SK-MEL-5 (cell line): ENCODE measurements around the gene ZMPSTE24. TPM values are rescaled to one million over a fixed set of nuclear protein-coding genes. Genes with fewer than 3 reads are reported as not detected.
A peak's percentile ranks its signal among the peaks of the same experiment; 100 is the strongest.
"Not testable (repeated sequence)": the region's sequence is repeated elsewhere in the genome, so short reads cannot be mapped to it uniquely, and the experiment has no call there.

Source experiments
- DNase-seq: peaks from one replicate; pipeline ENCODE4 v3.0.0-alpha.2; 2016; ENCODE audit warnings: low read depth, low spot score
- in situ Hi-C: cut with HindIII; loops from 2 replicates; pipeline ENCODE4 v1.10.0; 2016; ENCODE audit warnings: low sequenced_read_pairs, high pct_unique_total_duplicates, low pct_unique_long_range_greater_than_20kb
- total RNA-seq: library from RNA; depleted of rRNA; stranded (reverse); fragments of >200 nt; shearing (Covaris generic); gene quantifications from 2 replicates; pipeline ENCODE4 v1.2.3, GENCODE V29; 2014

Gene ZMPSTE24
- total RNA-seq, 1 experiment from 2014 or later: 56.5 TPM

DNA sequence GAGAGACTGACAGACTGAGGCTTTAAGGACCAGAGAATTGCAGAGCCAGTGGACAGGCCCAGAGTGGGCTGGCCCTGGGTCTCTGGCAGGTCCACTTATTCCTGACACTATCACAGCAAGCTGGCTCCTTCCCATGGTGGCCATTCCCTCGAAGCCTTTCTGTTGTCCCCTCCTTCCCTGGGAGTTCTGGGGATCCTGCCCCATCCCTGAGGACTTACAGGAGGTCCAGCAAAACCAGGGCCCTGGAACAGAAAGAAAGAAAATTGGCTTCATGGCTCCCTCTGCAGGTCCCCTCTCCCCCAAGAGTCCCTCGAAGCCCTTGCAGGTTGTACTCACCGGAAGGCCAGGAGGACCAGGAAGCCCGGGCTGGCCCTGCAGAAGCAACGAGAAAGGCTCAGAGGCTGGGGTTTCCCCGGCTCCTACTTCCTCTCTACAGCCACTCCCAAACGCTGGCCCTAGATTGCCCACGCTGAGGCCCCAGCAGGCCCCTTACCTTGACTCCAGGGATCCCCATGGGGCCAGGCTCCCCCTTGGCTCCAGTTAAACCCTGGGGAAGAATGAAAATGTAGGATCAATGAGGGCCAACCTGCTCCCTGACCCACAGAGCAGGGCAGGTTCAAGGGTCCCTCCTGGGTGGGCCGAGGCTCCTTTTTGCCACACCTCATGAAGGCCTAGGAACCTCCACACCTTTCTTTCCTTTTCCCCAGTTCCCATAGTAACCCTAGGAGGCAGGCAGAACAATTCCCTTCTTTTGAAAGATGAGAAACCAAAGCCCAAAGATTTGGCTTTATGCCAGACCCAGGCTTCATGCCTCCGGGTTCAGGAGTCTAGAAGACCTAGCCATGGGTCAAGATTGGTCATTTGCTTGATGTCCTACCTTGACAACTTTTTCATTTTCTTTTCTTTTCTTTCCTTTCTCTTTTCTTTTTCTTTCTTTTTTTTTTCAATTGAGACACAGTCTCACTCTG is 54.5 kb downstream of the ZMPSTE24 start:
- peak; percentile 9 for DNase-seq

GRCh38 chr1:40313329-40313957 is 55.4 kb downstream of the ZMPSTE24 start:
- in situ Hi-C loops: no loop called here

More for the DNA sequence above, 54.5 kb downstream of the ZMPSTE24 start:
- in situ Hi-C loops: no loop called here

DNA sequence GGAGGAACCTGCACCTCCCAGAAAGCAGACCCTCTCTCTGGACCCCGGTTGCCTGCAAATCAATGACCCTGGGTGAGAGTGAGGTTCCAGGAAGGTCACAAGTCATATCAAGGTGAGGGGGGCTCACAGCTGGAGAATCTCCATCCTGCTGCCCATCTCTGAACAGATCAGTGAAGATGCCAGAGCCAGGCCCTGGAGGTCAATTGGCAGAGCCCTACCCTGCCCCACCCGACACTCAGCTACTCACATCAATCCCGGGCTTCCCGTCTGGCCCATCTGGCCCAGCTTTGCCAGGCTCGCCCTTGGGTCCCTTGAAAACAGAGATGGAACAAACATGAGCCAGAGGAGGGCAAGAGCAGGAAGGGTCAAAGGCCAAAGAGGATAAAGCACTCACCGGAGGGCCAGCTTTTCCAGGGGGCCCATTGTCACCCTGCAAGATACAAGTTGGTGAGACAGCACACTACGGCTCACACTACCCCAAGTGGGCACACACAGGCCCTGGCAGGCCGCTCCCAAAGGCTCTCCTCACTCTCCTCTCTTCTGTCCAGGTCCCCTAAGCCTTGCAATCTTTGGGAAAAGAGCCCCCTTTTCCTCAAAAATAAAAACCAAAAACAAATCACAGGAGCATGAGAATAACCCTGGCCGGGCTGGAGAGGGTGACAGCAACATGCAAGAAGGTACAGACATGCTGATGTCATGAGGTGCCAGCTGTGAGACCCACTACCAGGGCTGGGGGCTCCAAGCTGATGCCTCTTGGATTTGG is 56.1 kb downstream of the ZMPSTE24 start:
- no peak for DNase-seq
- in situ Hi-C loops: no loop called here

More at GRCh38 chr1:40313329-40313957, 55.4 kb downstream of the ZMPSTE24 start:
- DNase-seq: no peak

DNA sequence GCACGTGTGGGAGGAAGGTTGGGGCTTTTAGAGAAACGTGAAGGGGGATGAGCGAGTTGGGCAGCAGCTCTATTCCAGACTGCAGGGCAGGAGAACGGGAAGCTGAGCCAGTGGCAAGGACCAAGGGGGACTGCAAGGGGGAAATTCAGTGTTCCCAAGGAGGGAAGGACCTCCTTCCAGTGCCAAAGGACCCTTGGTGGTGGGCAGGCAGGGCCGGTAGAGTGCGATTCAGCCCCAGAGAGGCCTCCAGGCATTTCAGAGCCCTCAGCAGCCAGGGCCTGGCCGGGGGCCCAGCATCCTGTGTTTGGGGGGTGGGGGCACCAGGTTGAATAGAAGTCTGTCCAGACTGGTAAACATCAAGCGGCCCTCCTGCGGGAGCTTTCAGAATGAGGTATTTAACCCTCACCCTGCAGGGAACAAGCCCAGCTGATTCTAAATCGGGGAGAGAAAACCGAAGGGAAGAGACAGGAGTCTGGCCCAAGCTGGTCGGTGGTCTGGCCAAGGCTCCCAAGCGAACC is 56.7 kb downstream of the ZMPSTE24 start:
- DNase-seq: no peak
- in situ Hi-C loops: no loop called here

DNA sequence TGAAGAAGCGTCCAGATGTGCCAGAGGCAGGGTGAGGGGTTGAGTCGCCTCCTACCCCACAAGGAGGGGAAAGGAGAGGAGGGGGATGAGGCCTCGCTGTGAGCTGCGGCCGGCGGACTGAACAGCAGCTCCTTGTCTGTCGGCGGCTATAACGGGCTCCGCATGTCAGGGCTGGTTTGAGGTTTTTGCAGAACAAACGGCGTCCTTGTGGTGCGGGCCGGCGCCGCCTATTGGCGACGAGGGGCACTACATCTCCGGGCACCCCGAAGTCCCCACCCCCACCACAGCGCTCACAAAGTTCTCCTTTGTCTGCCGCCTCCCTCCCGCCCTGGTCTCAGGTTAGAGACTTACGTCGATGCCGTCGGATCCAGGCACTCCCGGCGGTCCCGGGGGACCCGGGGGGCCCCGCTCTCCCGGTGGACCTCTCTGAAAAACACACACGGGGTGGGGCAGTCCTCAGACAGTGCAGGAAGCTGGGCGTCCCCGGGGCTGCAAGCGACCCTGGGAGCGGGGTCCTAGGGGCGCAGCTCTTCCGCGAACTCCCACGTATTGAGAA is 57.3 kb downstream of the ZMPSTE24 start:
- in situ Hi-C loops: no loop called here

DNA sequence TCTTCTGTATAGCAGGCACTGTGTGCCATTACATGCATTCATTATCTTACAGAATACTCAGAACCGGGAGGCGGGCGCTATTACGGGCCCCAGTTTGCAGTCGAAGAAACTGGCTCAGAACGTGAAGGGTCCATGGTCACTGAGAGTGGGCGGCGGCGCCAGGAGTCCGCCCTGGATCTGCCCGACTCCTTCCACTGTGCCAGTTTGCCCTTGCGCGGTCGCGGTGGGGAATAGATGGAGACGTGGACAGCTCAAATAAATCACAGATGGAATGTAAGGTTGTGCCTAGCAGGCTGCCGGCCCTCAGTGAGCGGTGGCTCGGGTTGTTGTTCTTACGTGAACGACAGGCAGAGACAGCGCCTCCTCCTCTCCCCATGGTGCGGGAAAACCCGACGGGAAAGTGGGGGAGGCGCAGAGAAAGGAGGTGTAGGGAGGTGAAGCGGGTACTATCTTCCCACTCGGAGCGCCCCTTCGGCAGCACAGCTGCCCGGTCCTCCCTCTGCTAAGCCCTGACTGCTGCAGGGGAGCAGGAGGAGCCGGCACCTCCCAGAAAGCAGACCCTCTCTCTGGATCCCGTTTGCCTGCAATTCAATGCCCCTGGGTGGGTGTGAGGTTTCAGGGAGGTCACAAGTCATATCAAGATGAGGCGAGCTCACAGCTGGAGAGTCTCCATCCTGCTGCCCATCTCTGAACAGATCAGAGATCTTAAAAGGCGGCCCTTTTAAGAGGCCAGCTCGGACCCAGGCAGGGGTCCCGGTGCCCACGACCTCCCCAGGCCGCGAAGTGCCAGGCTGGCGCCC is 58.0 kb downstream of the ZMPSTE24 start:
- in situ Hi-C loops: no loop called here
- DNase-seq: no peak

More for the DNA sequence above, 57.3 kb downstream of the ZMPSTE24 start:
- DNase-seq: peak; percentile 85

DNA sequence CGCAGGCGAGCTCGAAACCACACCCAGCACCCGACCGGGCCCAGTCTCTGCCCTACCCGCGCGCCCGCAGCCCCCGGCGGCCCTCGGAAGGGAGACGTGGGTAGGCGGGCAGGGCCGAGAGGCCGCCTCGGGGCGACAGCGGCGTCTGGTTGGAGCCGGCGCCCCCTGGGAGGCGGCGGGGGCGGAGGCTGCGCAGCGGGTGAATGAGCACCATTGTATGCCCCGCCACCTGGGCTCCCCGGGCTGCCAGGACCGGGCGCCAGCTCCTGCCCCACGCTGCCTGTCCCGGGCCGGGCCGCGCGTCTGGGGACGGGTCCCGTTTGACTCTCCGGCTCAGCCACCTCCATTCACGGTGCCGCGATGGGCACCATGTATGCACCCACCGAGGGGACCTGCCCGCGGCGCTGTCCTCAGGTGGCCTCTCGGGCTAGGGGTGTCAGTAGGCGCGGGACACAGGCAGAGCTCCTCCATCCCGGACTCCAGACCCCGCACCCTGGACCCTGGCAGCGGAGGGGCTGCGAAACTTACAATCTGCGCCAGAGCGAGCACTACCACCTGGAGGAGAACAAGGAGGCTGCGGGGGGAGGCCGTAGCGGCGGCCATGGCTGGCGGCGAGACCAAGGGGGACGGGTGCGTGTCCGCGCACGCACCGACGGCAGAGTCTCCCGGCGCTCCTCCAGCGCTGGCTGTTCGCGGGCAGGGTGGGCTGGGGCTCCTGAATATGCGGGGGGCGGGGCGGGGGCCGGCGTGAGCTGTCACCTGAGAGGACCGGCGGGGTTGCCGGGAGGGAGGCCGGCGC is 58.8 kb downstream of the ZMPSTE24 start, which contains the start of gene COL9A2:
Gene COL9A2, minus strand, starts transcription at position 692 of the 799 bp plus-strand sequence. Its CDS starts 89 bp downstream, at position 603.
- no peak for DNase-seq
- in situ Hi-C loops: no loop called here

GRCh38 chr1:40317394-40318074 is 59.5 kb downstream of the ZMPSTE24 start:
- in situ Hi-C loops: no loop called here

DNA sequence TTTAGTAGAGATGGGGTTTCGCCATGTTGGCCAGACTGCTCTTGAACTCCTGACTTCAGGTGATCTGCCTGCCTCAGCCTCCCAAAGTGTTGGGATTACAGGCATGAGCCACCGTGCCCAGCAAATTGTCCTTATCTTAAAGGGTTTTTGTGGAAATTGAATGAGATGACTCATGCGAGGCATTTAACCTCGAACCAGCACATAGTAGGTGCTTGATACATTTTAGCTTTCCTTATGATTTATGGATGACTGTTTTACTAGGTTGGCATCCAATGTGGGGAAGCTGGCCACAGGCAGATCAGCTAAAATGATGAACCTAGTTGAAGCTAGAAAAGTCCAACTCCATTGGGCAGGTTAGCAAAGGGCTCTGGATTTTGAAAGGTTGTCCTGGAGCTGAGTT is 60.4 kb downstream of the ZMPSTE24 start:
- in situ Hi-C loops: no loop called here
- no peak for DNase-seq

More at GRCh38 chr1:40317394-40318074, 59.5 kb downstream of the ZMPSTE24 start:
- no peak for DNase-seq

DNA sequence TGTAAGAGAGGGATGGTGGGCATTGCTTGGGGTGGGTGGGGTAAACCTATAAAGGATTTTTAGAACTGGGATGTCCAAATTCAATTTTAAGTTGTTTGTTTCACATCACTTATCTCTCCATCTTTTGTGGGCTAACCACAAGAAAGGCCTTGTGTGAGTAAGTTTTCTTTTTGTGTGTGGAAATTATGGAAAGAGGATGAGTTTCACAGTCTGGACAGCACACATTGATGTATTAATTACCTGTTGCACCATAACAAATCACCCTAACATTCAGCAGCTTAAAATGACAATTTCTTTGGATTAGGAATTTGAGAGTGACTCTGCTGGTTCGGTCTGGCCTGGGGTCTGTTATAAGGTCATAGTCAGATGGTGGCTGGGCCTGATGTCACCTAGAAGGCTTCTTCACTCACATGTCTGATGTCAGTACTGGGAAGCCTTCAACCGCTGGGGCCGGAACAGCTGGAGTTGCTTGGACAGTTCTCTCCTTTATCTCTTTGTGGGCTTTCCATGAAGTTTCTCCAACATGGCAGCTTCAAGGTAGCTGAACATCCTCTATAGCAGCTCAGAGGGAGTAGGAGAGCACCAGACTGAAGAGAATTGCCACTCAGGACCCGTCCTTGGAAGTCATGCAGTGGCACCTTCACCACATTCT is 61.1 kb downstream of the ZMPSTE24 start:
- no peak for DNase-seq
- in situ Hi-C loops: no loop called here

DNA sequence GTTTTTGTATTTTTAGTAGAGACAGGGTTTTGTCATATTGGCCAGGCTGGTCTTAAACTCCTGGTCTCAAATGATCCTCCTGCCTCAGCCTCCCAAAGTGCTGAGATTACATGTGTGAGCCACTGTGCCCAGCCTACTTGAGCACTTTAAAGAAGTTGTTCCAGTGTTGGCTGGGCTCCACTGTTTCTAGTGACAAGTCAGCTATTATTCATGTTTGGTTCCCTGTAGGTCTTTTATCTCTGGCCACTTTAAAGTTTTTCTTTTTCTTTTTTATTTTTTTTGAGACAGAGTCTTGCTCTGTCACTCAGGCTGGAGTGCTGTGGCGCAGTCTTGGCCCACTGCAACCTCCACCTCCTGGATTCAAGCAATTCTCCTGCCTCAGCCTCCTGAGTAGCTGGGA is 73.4 kb downstream of the ZMPSTE24 start:
- DNase-seq, in situ Hi-C loops: not testable (repeated sequence)

- in situ Hi-C loops: no loop called here
- DNase-seq: no peak
These were observed 74.7 kb downstream of the ZMPSTE24 start for GRCh38 chr1:40332695-40333094.

- no peak for DNase-seq
- in situ Hi-C loops: no loop called here
These were observed 79.4 kb downstream of the ZMPSTE24 start for GRCh38 chr1:40337443-40337842.

GRCh38 chr1:40338745-40339419 is 80.8 kb downstream of the ZMPSTE24 start:
- in situ Hi-C loops: no loop called here
- DNase-seq: peak; percentile 85
